Chondrocyte (in vitro differentiated cells): ENCODE results near the gene BCL2. TPM values are rescaled to one million over a fixed set of nuclear protein-coding genes. Genes with fewer than 3 reads are reported as not detected.

ENCODE experiments used
- DNase-seq: peaks from one replicate; pipeline ENCODE4 v3.0.0; 2021; ENCODE audit warnings: mixed read lengths, low spot score
- H3K27ac Mint-ChIP-seq: one replicate; pipeline ENCODE4 v1.8.0; 2021; ENCODE audit warnings: mild to moderate bottlenecking, moderate library complexity, mixed read lengths; ENCODE audit not compliant: unreplicated experiment
- H3K27me3 Mint-ChIP-seq: 2 replicates; pipeline ENCODE4 v1.8.0; 2021; ENCODE audit warnings: low read depth, mixed read lengths
- H3K36me3 Mint-ChIP-seq: 2 replicates; pipeline ENCODE4 v1.8.0; 2021; ENCODE audit warnings: low read depth, mixed read lengths
- H3K4me1 Mint-ChIP-seq: 2 replicates; pipeline ENCODE4 v1.8.0; 2021; ENCODE audit warnings: low read depth, mild to moderate bottlenecking, mixed read lengths
- H3K4me3 Mint-ChIP-seq: one replicate; pipeline ENCODE4 v1.8.0; 2021; ENCODE audit warnings: mild to moderate bottlenecking, moderate library complexity, mixed read lengths; ENCODE audit not compliant: unreplicated experiment
- H3K9me3 Mint-ChIP-seq: 2 replicates; pipeline ENCODE4 v1.8.0; 2021; ENCODE audit warnings: low read depth, mixed read lengths
- total RNA-seq: library from RNA; stranded (reverse); gene quantifications from 3 replicates; pipeline ENCODE4 v1.2.1, GENCODE V29; 2021
- TF ChIP-seq, protein P1 (sequence below): fragments of 200-600 bp; sonication (generic); IDR thresholded peaks from 2 replicates; pipeline ENCODE4 v1.5.0; 2021; ENCODE audit warnings: antibody characterized with exemption, mild to moderate bottlenecking, moderate library complexity

BCL2 gene
- total RNA-seq, 1 donor from 2014 or later = 8.6 TPM

DNA sequence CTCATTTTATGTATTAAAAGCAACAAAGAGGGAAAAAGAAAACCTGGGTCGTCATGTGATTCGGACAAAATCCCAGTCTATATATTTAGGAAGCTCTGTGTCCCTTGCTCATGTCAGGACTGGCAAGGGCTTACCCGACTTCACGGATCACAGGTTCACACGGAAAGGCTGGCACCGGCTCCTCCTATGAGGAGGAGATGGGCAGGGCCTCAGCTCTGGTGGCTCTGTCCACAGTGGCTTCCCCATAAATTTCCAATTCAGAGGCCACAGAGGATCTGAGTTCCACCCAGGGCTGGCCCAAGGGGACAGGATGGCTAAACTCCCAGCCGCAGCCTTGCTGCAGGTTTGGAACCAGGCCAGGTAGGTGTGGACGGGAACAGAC, 186.8 kb downstream of the BCL2 start:
- peaks cover 3% of the 10 kb centered on the region for H3K36me3 Mint-ChIP-seq
- DNase-seq = no peak
- no peak overlapping the region for H3K4me3 Mint-ChIP-seq
- no peaks in the 10 kb centered on the region for H3K9me3 Mint-ChIP-seq
- peaks cover 10% of the 10 kb centered on the region for H3K27me3 Mint-ChIP-seq
- no peak overlapping the region for H3K27ac Mint-ChIP-seq
- peaks cover 10% of the 10 kb centered on the region for H3K4me1 Mint-ChIP-seq
- TF ChIP-seq, protein P1, sequence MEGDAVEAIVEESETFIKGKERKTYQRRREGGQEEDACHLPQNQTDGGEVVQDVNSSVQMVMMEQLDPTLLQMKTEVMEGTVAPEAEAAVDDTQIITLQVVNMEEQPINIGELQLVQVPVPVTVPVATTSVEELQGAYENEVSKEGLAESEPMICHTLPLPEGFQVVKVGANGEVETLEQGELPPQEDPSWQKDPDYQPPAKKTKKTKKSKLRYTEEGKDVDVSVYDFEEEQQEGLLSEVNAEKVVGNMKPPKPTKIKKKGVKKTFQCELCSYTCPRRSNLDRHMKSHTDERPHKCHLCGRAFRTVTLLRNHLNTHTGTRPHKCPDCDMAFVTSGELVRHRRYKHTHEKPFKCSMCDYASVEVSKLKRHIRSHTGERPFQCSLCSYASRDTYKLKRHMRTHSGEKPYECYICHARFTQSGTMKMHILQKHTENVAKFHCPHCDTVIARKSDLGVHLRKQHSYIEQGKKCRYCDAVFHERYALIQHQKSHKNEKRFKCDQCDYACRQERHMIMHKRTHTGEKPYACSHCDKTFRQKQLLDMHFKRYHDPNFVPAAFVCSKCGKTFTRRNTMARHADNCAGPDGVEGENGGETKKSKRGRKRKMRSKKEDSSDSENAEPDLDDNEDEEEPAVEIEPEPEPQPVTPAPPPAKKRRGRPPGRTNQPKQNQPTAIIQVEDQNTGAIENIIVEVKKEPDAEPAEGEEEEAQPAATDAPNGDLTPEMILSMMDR = no peak

DNA sequence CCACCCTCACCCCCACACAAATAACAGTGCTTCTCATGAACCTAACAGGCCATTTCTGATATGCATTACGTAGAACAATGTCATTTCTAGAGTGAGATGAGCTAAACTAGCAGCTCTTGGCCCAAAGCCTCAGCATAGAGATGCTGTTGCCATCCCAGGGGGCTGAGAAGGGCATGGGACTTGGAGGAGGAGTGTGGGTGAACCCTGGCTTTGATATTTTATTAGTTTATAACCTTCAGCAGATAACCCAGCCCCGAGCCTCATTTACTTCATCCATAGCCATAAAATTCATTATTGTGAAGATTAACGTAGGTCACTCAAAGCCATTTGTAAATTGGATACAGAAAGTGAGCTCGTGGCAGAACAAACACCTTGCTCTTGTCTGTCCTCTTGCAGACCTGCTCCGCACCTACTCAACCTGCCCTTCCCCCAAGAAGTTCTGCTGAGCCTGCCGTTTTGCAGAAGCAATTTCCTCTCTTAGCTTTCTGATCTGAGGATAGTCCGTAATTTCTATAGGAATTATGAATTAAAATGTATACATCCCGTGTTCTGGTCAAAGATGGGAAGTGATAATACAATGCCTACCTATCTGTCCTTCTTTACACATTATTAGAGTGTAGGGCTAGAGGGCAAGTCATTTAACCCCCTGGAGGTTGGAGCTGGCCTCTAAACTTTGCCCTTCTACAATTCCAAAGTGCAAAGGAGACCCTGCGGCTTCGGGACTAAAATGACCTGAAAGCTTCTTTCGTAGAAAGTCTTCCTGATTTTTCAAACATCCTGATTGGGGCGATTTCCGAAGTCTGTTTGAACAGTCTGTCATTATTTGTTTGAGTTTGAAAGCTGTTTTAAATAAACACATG, 187.4 kb downstream of the BCL2 start:
- H3K4me1 Mint-ChIP-seq = peaks cover 10% of the 10 kb centered on the region
- DNase-seq = no peak
- TF ChIP-seq, protein P1 = no peak
- no peaks in the 10 kb centered on the region for H3K9me3 Mint-ChIP-seq
- H3K36me3 Mint-ChIP-seq = peaks cover 3% of the 10 kb centered on the region
- H3K27me3 Mint-ChIP-seq = peaks cover 9% of the 10 kb centered on the region
- no peak overlapping the region for H3K4me3 Mint-ChIP-seq
- no peak overlapping the region for H3K27ac Mint-ChIP-seq

DNA sequence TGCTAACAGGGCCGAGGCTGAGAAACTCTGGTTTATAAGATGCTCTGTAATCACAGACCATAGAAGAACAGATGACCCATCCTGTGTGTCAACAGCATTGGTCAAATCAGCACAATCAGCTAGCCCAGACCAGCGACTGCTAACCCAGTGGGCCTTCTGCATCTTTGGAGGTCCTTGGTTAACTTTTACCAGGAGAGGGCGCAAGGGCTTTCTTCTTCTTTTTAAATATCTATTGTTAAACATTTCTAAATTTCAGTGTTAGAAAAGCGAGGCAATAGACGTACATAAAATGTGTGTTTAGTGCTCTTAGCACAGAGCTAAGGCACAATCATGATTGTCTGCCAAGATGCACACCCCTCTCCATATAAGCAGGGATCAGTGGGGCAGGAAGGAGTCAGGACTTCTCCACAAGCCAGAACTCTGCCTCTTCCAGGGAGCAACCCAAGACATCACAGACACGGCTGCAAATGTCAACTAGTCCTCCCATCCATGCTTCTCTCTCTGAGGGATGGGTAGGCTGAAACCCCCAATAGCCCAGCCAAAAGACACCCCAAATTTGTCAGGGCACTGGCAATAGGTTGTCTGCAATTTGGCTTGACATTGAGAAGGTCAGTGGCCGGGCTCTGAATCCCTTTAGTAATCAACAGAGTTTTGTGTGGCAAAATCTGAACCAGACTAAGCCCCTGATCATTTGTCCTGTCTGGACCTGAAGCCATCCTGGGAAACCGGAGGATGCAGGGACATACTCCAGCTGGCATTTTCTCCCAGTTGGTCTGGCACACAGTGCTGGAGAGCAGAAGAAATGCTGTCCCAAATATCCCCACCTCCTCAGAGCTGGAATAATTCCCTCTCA, 188.2 kb downstream of the BCL2 start:
- Mint-ChIP-seq H3K27me3 (peaks cover 9% of the 10 kb centered on the region), H3K27ac (no peak overlapping the region), H3K4me1 (peaks cover 10% of the 10 kb centered on the region), H3K4me3 (no peak overlapping the region), H3K9me3 (no peaks in the 10 kb centered on the region), H3K36me3 (peaks cover 3% of the 10 kb centered on the region)
- DNase-seq = no peak
- TF ChIP-seq, protein P1 = peak; percentile 91

DNA sequence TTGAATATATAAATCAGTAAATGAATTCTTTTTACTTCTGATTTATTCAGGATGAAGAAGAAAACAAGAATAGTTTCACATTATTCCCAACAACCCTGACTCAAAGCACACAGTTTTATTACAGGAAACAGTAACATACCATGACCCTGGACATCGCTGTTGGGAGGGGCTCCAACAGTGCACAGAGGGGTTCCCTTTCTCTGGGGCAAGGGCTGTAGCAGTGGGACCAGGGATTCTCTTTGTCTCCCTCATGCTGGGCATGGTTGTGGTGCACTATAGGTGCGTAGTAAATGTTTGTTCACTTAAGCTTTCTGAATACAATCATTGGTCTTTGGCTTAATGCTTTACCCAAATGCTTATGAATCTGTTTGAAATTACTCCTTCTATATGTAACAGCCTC, 189.4 kb downstream of the BCL2 start:
- TF ChIP-seq, protein P1 = no peak
- H3K27me3 Mint-ChIP-seq = no peaks in the 10 kb centered on the region
- DNase-seq = no peak
- H3K9me3 Mint-ChIP-seq = no peaks in the 10 kb centered on the region
- H3K4me3 Mint-ChIP-seq = no peak overlapping the region
- no peak overlapping the region for H3K27ac Mint-ChIP-seq
- no peaks in the 10 kb centered on the region for H3K36me3 Mint-ChIP-seq
- H3K4me1 Mint-ChIP-seq = peaks cover 10% of the 10 kb centered on the region

DNA sequence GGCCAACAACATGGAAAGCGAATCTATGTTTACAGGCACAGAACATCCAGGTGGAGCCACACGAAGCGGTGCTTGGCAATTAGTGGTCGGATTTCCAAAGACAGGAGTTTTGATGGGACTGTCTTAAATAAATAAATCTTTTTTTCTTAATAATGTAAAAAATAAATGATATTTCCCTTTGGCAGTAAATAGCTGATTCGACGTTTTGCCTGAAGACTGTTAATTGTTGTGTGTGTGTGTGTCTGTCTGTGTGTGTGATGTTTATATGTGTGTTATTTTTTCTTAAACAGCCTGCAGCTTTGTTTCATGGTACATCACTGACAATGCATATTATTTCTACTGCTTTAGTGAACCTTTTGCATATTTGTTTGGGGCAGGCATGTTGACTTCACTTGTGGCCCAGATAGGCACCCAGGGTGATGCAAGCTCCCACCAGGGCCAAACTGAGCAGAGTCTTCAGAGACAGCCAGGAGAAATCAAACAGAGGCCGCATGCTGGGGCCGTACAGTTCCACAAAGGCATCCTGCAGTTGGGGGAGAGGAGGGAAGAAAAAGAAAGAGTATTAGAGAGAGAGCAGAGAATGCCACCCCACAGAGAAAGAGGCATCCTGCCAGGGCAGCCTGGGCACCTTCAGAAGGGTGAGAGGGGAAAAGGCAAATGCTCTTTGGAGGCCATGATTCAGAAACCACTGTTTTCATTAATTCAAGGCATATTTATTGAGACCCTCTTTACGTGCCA, 191.2 kb downstream of the BCL2 start:
- H3K9me3 Mint-ChIP-seq = no peaks in the 10 kb centered on the region
- TF ChIP-seq, protein P1 = no peak
- no peaks in the 10 kb centered on the region for H3K27me3 Mint-ChIP-seq
- no peak overlapping the region for H3K27ac Mint-ChIP-seq
- no peaks in the 10 kb centered on the region for H3K36me3 Mint-ChIP-seq
- DNase-seq = no peak
- H3K4me3 Mint-ChIP-seq = no peak overlapping the region
- peaks cover 10% of the 10 kb centered on the region for H3K4me1 Mint-ChIP-seq
